ENCODE measurements around the gene CELF1. TPM values are rescaled to one million over a fixed set of nuclear protein-coding genes. Genes with fewer than 3 reads are reported as not detected.

The CELF1 gene
- total and polyA plus RNA-seq, 9 of the 15 experiments (the other 6 are each of a cell fraction or from before 2014, with no cell fraction given): 11.3 to 142 (median 77.4) TPM

- H3K4me1 ChIP-seq (replicated peaks in 1 of 2; ENCODE audit: control insufficient read depth in 2 of 2, insufficient read depth in 2 of 2, low read length in 2 of 2): peaks cover 32 to 54% of the 10 kb centered on the region in 2 experiments
- TF ChIP-seq ZNF232 (CRISPR knock-in tag; IDR thresholded peaks at IDR 0.05) (no peak), SRF (CRISPR knock-in tag; IDR thresholded peaks at IDR 0.05) (peak in 1 of 2 experiments; percentile 64; a peak in 1 of 4 replicates)
These were observed 45.2 kb downstream of the CELF1 start for GRCh38 chr11:47507563-47508239.

GRCh38 chr11:47506795-47507562 lies 46.0 kb downstream of the CELF1 start:
- 49% methylated on average over 10 of the region's 10 CpGs for WGBS (ENCODE audit: insufficient coverage, low coverage, missing lambda C conversion rate)
- DNase-seq (ENCODE audit: extremely low read depth in 1 of 4, low spot score in 3 of 4) (no peak), FAIRE-seq (peak; percentile 40), ATAC-seq (peak; percentile 24)
- Histone ChIP-seq H4K20me1 (replicated peaks; ENCODE audit: control insufficient read depth, insufficient read depth, low read length) (peaks cover 18% of the 10 kb centered on the region), H3K9me3 (replicated peaks; ENCODE audit: control insufficient read depth, insufficient read depth, low read depth, low read length) (no peaks in the 10 kb centered on the region), H3K9ac (ENCODE audit: insufficient read depth in 1 of 2, low read depth in 2 of 2, low read length in 2 of 2) (peak overlapping the region in 1 of 2 experiments; percentile 33; a peak in 1 of 4 replicates), H3K27me3 (ENCODE audit: control insufficient read depth in 2 of 2, insufficient read depth in 2 of 2, low read length in 2 of 2) (no peaks in the 10 kb centered on the region), H3K36me3 (ENCODE audit: control insufficient read depth, insufficient read depth, low read length) (peaks cover 19% of the 10 kb centered on the region), H3K4me3 (no peak overlapping the region), H3K27ac (ENCODE audit: extremely low read depth, low read depth, low read length) (peak overlapping the region; percentile 25; the same call in 1 of the 3 replicates), H3K9me1 (ENCODE audit: control insufficient read depth, insufficient read depth, low read length) (no peaks in the 10 kb centered on the region), H3K4me2 (ENCODE audit: insufficient read depth, low read length) (peak overlapping the region; percentile 22; the same call in 1 of the 2 replicates), H3K79me2 (ENCODE audit: control insufficient read depth, insufficient read depth, low read length) (peaks cover 99% of the 10 kb centered on the region), H3K4me1 (replicated peaks in 1 of 2; ENCODE audit: control insufficient read depth in 2 of 2, insufficient read depth in 2 of 2, low read length in 2 of 2) (peaks cover 27 to 49% of the 10 kb centered on the region in 2 experiments), H2AFZ (ENCODE audit: low read depth, low read length) (no peak overlapping the region)
- ChIA-PET CTCF (ENCODE audit: low intra/inter-chr PET ratio) (no interaction called here), POLR2A (interaction anchor here (0.6 to 1.0 kb wide), 2 partner anchors 12 to 353 kb away, joined by 3 to 4 read pairs; no protein-coding TSS in a partner anchor)
- intact Hi-C loops (cut with micrococcal nuclease): no loop called here
- in situ Hi-C loops (cut with MboI): no loop called here
- BruUV-seq (replicated peaks): no TSS peak
- TF ChIP-seq RBBP5 (IDR thresholded peaks at IDR 0.05; ENCODE audit: borderline replicate concordance, insufficient read depth, low read length, poor library complexity, severe bottlenecking) (no peak), HOXB6 (CRISPR knock-in tag; IDR thresholded peaks at IDR 0.05; ENCODE audit: borderline replicate concordance) (no peak), HOMEZ (CRISPR knock-in tag; IDR thresholded peaks at IDR 0.05) (no peak), DPF2 (IDR thresholded peaks at IDR 0.05) (no peak), MYNN (IDR thresholded peaks at IDR 0.05) (peak; percentile 65; the same call in 1 of the 2 replicates), MYNN (CRISPR knock-in tag; IDR thresholded peaks at IDR 0.05) (no peak), ZNF785 (CRISPR knock-in tag; IDR thresholded peaks at IDR 0.05) (no peak), ZNF584 (CRISPR knock-in tag; IDR thresholded peaks at IDR 0.05; ENCODE audit: low read depth) (no peak), SIRT6 (IDR thresholded peaks at IDR 0.05; ENCODE audit: low read depth, low read length) (no peak), BMI1 (IDR thresholded peaks at IDR 0.05; ENCODE audit: low read length) (no peak), PHF20 (IDR thresholded peaks at IDR 0.05; ENCODE audit: partially characterized antibody) (no peak)

More at GRCh38 chr11:47507563-47508239, 45.2 kb downstream of the CELF1 start:
- Histone ChIP-seq H3K9ac (ENCODE audit: insufficient read depth in 1 of 2, low read depth in 2 of 2, low read length in 2 of 2) (no peak overlapping the region), H3K9me1 (ENCODE audit: control insufficient read depth, insufficient read depth, low read length) (no peaks in the 10 kb centered on the region), H2AFZ (ENCODE audit: low read depth, low read length) (no peak overlapping the region), H3K79me2 (ENCODE audit: control insufficient read depth, insufficient read depth, low read length) (peaks cover 100% of the 10 kb centered on the region), H3K27me3 (ENCODE audit: control insufficient read depth in 2 of 2, insufficient read depth in 2 of 2, low read length in 2 of 2) (no peaks in the 10 kb centered on the region), H3K4me2 (ENCODE audit: insufficient read depth, low read length) (no peak overlapping the region), H3K36me3 (ENCODE audit: control insufficient read depth, insufficient read depth, low read length) (peaks cover 19% of the 10 kb centered on the region), H4K20me1 (replicated peaks; ENCODE audit: control insufficient read depth, insufficient read depth, low read length) (peaks cover 18% of the 10 kb centered on the region), H3K9me3 (replicated peaks; ENCODE audit: control insufficient read depth, insufficient read depth, low read depth, low read length) (no peaks in the 10 kb centered on the region), H3K4me3 (no peak overlapping the region), H3K27ac (ENCODE audit: extremely low read depth, low read depth, low read length) (no peak overlapping the region; the same call in 2 of the 3 replicates)
- intact Hi-C loops (cut with micrococcal nuclease) (no loop called here), in situ Hi-C loops (cut with MboI) (no loop called here)
- 0% methylated on average over 1 of the region's 1 CpG for WGBS (ENCODE audit: insufficient coverage, low coverage, missing lambda C conversion rate)
- no peak for ATAC-seq
- no TSS peak for BruUV-seq (replicated peaks)
- FAIRE-seq: no peak
- peak in 2 of 4 experiments; percentile 26 to 36 for DNase-seq (ENCODE audit: extremely low read depth in 1 of 4, low spot score in 3 of 4)
- POLR2A ChIA-PET: no interaction called here
- CTCF ChIA-PET (ENCODE audit: low intra/inter-chr PET ratio): no interaction called here
